ENCODE data around the gene GLYATL2. TPM values are rescaled to one million over a fixed set of nuclear protein-coding genes. Genes with fewer than 3 reads are reported as not detected.

The GLYATL2 gene, protein sequence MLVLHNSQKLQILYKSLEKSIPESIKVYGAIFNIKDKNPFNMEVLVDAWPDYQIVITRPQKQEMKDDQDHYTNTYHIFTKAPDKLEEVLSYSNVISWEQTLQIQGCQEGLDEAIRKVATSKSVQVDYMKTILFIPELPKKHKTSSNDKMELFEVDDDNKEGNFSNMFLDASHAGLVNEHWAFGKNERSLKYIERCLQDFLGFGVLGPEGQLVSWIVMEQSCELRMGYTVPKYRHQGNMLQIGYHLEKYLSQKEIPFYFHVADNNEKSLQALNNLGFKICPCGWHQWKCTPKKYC
- not detected for total RNA-seq

DNA sequence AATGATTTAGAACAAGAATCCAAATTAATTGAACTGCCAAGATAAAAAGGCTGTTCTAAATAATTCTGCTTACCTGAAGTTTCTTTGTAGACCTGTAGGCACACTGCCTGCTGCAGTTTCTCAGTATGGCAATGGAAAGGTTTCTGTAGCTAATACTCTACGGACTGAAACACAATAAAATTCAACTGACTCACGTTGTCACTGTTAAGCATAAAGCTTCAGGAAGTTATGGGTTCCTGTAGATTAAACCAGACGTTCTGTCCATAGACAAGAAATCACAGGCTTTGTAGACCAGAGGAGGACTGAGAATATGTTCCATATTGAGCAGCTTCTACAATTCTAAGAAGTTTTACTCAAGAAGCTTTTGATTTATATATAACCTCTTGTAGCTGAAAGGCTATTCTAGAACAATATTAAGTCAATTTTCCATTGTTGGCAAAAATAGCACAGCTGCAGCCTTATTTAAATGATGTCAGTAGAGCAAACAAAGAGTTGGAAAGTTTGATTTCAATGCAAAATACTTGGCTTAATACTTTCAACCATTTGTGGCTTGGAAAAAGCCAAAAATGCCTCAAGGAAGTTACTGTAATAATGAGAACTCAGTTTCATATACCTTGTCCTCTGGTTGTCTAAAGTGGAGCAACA, at the start of gene GLYATL2:
TSS of gene GLYATL2 (minus strand) at position 344 of the 645 bp plus-strand sequence. CDS start 5,092 bp downstream, outside the sequence.
- H3K9me3 Mint-ChIP-seq (ENCODE audit: low read depth) = no peaks in the 10 kb centered on the region
- no peak for ATAC-seq
- H3K27me3 Mint-ChIP-seq = peaks cover 10% of the 10 kb centered on the region
- H3K36me3 Mint-ChIP-seq = no peaks in the 10 kb centered on the region
- H3K27ac Mint-ChIP-seq = no peak within 1 kb of the TSS
- no peaks in the 10 kb centered on the region for H3K4me1 Mint-ChIP-seq
- no peak for DNase-seq
- no peak within 1 kb of the TSS for H3K4me3 Mint-ChIP-seq
- CTCF ChIA-PET = no interaction called here

GRCh38 chr11:58893899-58894298, 49.4 kb upstream of the GLYATL2 start:
- no peaks in the 10 kb centered on the region for H3K9me3 Mint-ChIP-seq (ENCODE audit: low read depth)
- H3K4me1 Mint-ChIP-seq = no peaks in the 10 kb centered on the region
- CTCF ChIA-PET = no interaction called here
- H3K27ac Mint-ChIP-seq = no peak overlapping the region
- no peaks in the 10 kb centered on the region for H3K36me3 Mint-ChIP-seq
- no peak overlapping the region for H3K4me3 Mint-ChIP-seq
- no peak for DNase-seq
- H3K27me3 Mint-ChIP-seq = peaks cover 11% of the 10 kb centered on the region
- ATAC-seq = no peak

GRCh38 chr11:58888579-58888978, 44.1 kb upstream of the GLYATL2 start:
- Mint-ChIP-seq H3K27me3 (peaks cover 8% of the 10 kb centered on the region), H3K36me3 (no peaks in the 10 kb centered on the region), H3K4me1 (no peaks in the 10 kb centered on the region), H3K27ac (no peak overlapping the region), H3K4me3 (no peak overlapping the region), H3K9me3 (ENCODE audit: low read depth) (no peaks in the 10 kb centered on the region)
- ATAC-seq (no peak), DNase-seq (no peak)
- CTCF ChIA-PET = no interaction called here

DNA sequence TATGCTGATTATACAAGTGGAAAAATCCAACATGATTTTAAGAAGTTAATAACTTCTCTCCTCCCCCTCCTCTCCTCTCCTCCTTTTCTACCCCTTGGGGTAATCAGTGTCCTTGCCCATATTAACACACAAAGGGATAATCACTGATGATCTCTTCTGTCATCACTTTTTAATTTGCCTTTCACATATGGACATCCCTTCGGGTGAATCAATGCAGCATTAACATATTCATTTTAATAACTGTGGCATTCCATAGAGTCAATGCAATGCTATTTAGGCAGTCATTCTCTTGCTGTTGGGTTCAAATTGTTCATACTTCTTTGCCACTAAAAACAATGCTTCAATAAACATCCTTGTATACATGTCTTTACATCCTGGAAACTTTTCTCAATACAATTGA, 42.9 kb upstream of the GLYATL2 start:
- CTCF ChIA-PET = no interaction called here
- H3K27me3 Mint-ChIP-seq = peaks cover 8% of the 10 kb centered on the region

DNA sequence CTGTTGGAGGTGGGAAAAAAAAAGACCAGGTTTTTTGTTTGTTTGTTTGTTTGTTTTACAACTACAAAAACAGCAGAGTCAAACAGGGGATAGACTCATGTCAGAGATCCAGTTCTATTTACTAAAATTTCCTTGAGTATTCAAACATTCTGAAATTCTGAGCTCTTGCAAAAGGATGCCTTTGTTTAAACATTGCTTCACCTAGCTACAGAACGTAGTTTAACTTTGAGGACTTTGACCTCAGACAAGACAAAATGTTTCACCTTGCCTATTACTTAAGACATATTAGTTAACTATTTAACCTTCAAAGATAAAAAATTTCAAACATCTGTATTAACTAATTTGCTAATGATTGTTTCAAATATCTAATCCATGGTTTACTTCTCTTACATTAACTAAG, 36.1 kb upstream of the GLYATL2 start:
- ATAC-seq = no peak
- no peaks in the 10 kb centered on the region for H3K9me3 Mint-ChIP-seq (ENCODE audit: low read depth)
- no peak overlapping the region for H3K27ac Mint-ChIP-seq

More for the DNA sequence above, 42.9 kb upstream of the GLYATL2 start:
- Mint-ChIP-seq H3K27ac (no peak overlapping the region), H3K4me3 (no peak overlapping the region), H3K36me3 (no peaks in the 10 kb centered on the region), H3K9me3 (ENCODE audit: low read depth) (no peaks in the 10 kb centered on the region), H3K4me1 (no peaks in the 10 kb centered on the region)
- DNase-seq (no peak), ATAC-seq (no peak)

DNA sequence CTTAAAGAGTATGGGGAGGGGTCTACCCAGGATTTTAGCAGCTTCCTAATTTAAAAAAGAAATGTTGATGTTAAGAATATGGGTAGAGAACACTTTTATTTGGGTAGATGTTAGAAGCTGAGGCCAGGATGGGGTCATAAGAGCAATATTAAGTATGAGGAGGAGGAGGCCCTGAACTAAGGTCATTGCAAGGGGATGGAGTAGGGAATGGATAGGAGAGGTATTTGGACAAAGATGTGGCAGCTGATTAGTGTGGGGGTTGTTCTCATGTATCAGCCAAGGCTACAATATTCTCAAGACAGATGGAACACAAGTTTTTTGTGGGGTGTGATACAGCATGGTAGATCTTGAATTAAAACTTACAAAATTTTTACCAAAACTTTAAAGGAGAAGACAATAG, 35.7 kb upstream of the GLYATL2 start:
- no peak for DNase-seq
- Mint-ChIP-seq H3K27ac (no peak overlapping the region), H3K27me3 (no peaks in the 10 kb centered on the region), H3K36me3 (no peaks in the 10 kb centered on the region), H3K4me3 (no peak overlapping the region), H3K9me3 (ENCODE audit: low read depth) (no peaks in the 10 kb centered on the region), H3K4me1 (no peaks in the 10 kb centered on the region)
- CTCF ChIA-PET = no interaction called here
- no peak for ATAC-seq

More for the DNA sequence above, 36.1 kb upstream of the GLYATL2 start:
- no peaks in the 10 kb centered on the region for H3K36me3 Mint-ChIP-seq
- CTCF ChIA-PET = no interaction called here
- H3K27me3 Mint-ChIP-seq = no peaks in the 10 kb centered on the region
- DNase-seq = no peak
- H3K4me3 Mint-ChIP-seq = no peak overlapping the region
- H3K4me1 Mint-ChIP-seq = no peaks in the 10 kb centered on the region

DNA sequence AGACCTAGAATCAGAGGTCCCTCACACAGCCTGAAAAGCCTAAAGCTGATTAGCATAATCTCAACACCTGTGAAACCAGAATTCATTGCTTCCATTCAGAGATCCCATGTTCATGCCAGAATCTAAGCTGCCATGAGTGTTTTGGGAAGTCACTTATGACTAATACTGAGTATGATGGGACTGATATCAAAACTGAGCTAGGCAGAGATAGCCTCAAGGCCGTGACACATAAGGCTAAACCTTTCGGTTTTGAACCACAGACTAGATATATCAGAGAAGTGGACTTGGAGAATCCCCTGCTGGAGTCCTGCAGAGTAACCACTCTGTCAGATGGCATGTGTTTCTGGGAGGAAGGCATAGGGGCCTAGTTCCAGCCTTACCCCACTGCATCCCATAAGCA, 23.1 kb upstream of the GLYATL2 start:
- H3K27me3 Mint-ChIP-seq = peaks cover 3% of the 10 kb centered on the region
- no peaks in the 10 kb centered on the region for H3K36me3 Mint-ChIP-seq
- no peak overlapping the region for H3K27ac Mint-ChIP-seq
- H3K4me1 Mint-ChIP-seq = no peaks in the 10 kb centered on the region
- no peak for DNase-seq
- ATAC-seq = no peak
- CTCF ChIA-PET = no interaction called here
- no peak overlapping the region for H3K4me3 Mint-ChIP-seq
- no peaks in the 10 kb centered on the region for H3K9me3 Mint-ChIP-seq (ENCODE audit: low read depth)

DNA sequence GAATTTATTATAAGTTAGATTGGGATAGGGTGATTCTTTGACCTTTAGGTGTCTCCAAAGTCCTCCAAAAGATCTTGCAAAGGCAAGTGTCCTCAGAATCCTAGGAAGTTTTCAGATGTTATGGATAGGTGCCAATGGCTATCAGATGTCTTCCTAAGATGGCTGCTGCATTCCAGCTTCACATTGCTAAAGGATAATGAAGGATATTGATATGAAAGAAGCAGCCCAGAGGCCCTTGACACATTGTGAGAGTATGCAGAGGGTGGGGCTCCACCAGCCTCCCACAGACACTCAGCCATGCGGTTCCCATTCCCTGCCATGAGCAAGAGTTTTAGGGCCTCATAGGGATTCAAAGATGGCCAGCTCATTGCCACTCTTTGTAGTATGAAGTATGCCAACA, 22.3 kb upstream of the GLYATL2 start:
- H3K4me1 Mint-ChIP-seq = no peaks in the 10 kb centered on the region
- no peak overlapping the region for H3K27ac Mint-ChIP-seq
- CTCF ChIA-PET = no interaction called here
- H3K27me3 Mint-ChIP-seq = peaks cover 3% of the 10 kb centered on the region
- DNase-seq = no peak
- no peak overlapping the region for H3K4me3 Mint-ChIP-seq
- H3K9me3 Mint-ChIP-seq (ENCODE audit: low read depth) = no peaks in the 10 kb centered on the region
- no peaks in the 10 kb centered on the region for H3K36me3 Mint-ChIP-seq
- ATAC-seq = no peak

GRCh38 chr11:58864335-58864734, 19.8 kb upstream of the GLYATL2 start:
- CTCF ChIA-PET = no interaction called here
- no peak for DNase-seq
- Mint-ChIP-seq H3K4me3 (no peak overlapping the region), H3K9me3 (ENCODE audit: low read depth) (no peaks in the 10 kb centered on the region), H3K27me3 (peaks cover 3% of the 10 kb centered on the region), H3K36me3 (no peaks in the 10 kb centered on the region), H3K4me1 (no peaks in the 10 kb centered on the region), H3K27ac (no peak overlapping the region)
- ATAC-seq = no peak

DNA sequence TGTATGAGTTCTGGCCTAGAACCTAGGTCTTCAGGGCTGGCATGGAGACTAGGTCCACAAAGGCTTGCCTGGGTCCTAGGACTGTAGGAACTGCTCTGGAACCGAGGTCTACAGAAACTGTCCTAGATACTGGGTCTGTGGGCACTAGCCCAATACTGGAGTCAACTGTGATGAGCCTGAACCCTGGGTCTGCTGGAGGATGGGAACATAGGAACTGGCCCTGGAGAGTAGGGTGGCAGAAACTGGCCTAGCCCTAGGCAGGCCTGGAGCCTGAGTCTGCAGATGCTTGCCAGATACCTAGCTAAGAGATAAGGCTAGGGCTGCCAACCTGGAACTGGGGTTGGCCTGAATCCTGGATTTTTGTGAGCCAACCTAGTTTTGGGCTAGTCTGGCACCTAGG, 19.2 kb upstream of the GLYATL2 start:
- no peak overlapping the region for H3K4me3 Mint-ChIP-seq
- CTCF ChIA-PET = no interaction called here

DNA sequence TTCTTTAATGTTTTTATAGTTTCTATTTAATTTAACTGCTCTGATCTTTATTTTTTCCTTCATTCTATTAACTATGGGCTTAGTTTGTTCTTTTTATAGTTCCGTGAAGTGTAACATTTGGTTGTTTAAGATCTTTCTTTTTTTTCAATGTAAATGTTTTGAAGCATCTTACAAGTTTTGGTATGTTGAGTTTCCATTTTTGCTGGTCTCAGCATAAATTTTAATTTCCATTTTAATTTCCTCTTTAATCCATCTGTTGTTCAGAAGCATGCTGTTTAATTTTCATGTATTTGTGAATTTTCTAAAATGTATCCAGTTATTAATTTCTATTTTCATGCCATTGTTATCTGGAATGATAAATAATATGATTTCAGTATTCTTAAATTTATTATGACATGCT, 17.0 kb upstream of the GLYATL2 start:
- Mint-ChIP-seq H3K27me3 (peaks cover 3% of the 10 kb centered on the region), H3K4me1 (no peaks in the 10 kb centered on the region), H3K27ac (no peak overlapping the region), H3K4me3 (no peak overlapping the region), H3K36me3 (no peaks in the 10 kb centered on the region), H3K9me3 (ENCODE audit: low read depth) (no peaks in the 10 kb centered on the region)
- no peak for ATAC-seq
- DNase-seq = no peak
- CTCF ChIA-PET = no interaction called here

More for the DNA sequence above, 19.2 kb upstream of the GLYATL2 start:
- H3K36me3 Mint-ChIP-seq = no peaks in the 10 kb centered on the region
- H3K27me3 Mint-ChIP-seq = peaks cover 3% of the 10 kb centered on the region
- no peak overlapping the region for H3K27ac Mint-ChIP-seq
- no peaks in the 10 kb centered on the region for H3K4me1 Mint-ChIP-seq
- ATAC-seq (no peak), DNase-seq (no peak)
- H3K9me3 Mint-ChIP-seq (ENCODE audit: low read depth) = no peaks in the 10 kb centered on the region

DNA sequence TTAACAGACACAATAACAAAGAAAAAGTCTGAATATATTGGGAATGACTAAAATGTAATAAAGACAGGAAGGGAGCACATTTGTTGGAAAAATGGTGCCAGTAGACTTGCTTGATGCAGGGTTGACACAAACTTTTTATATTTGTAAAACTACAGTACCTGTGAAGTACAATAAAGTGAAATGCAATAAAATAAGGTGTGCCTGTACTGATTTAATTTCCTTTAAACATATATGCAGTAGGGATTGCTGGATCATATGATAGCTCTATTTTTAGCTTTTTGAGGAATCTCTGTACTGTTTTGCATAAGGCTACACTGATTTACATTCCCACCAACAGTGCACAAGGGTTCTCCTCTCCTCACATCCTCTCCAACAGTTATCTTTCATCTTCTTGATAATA, 12.3 kb upstream of the GLYATL2 start:
- Mint-ChIP-seq H3K27me3 (peaks cover 10% of the 10 kb centered on the region), H3K4me3 (no peak overlapping the region), H3K27ac (no peak overlapping the region), H3K9me3 (ENCODE audit: low read depth) (no peaks in the 10 kb centered on the region), H3K36me3 (no peaks in the 10 kb centered on the region), H3K4me1 (no peaks in the 10 kb centered on the region)
- DNase-seq (no peak), ATAC-seq (no peak)
- CTCF ChIA-PET = no interaction called here

- no peak for DNase-seq
- CTCF ChIA-PET = no interaction called here
- no peak for ATAC-seq
- H3K4me1 Mint-ChIP-seq = no peaks in the 10 kb centered on the region
- no peaks in the 10 kb centered on the region for H3K36me3 Mint-ChIP-seq
- no peaks in the 10 kb centered on the region for H3K9me3 Mint-ChIP-seq (ENCODE audit: low read depth)
- no peak overlapping the region for H3K27ac Mint-ChIP-seq
- H3K4me3 Mint-ChIP-seq = no peak overlapping the region
- peaks cover 10% of the 10 kb centered on the region for H3K27me3 Mint-ChIP-seq
These were observed 882 bp upstream of the GLYATL2 start for GRCh38 chr11:58845386-58845785.

DNA sequence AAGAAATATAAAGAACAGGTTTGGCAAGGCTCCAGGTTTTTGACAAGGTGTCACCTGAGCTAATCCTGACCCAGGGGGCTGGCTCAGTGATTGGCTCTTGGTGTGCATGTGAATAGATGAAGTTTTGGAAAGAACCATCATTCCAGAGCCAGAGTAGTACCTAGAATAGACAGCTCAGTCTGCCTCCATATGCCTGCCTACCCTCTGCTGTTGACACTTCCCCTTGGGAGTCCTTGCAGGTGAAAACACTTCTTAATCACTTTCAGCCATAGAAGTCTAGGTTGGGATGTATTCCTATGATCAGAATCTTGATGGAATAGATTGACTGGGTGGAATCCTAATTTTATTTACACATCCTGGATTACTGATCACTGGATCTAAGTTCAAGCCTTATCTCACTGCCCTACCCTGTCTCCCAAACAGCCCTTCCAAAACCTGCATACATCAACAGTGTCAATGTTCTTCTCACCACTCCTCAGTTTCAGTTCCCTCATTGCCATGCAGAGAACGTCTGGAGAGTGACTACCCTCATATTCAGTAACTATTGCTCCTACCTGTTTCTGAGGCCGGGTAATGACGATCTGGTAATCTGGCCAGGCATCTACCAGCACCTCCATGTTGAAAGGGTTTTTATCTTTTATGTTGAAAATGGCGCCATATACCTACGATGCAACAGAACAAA, 6.7 kb downstream of the GLYATL2 start:
- ATAC-seq (no peak), DNase-seq (no peak)
- Mint-ChIP-seq H3K4me3 (no peak overlapping the region), H3K4me1 (no peaks in the 10 kb centered on the region), H3K27ac (no peak overlapping the region), H3K9me3 (ENCODE audit: low read depth) (no peaks in the 10 kb centered on the region), H3K36me3 (no peaks in the 10 kb centered on the region), H3K27me3 (peaks cover 5% of the 10 kb centered on the region)
- CTCF ChIA-PET = no interaction called here

All from activated CD8-positive, alpha-beta memory T cell treated with anti-CD3 and anti-CD28 coated beads, Interleukin-2, amount 10 ng/mL, durations not matched to agents 7 days and 5 days (primary cell).